Body of pancreas (tissue), 4 donors: Measurements from ENCODE around the gene CAMTA1. TPM values are rescaled to one million over a fixed set of nuclear protein-coding genes. Genes with fewer than 3 reads are reported as not detected.

Experiments used
- ATAC-seq: fragments of 150-250 bp; one replicate; pipeline ENCODE4 v1.9.1; 2016
- DNase-seq, 4 donors: peaks; one replicate each; pipeline ENCODE4 v3.0.0-alpha.2; 2019
- H3K27ac ChIP-seq, 4 donors: fragments of 200-600 bp; sonication (generic); 1 replicate in 3 of 4; 2 replicates in 1 of 4; pipeline versions ENCODE4 v1.5.1 to v1.6.1; 2016 to 2019; ENCODE audit warnings: mild to moderate bottlenecking in 1 of 4, mixed read lengths in 1 of 4, moderate library complexity in 1 of 4
- H3K27me3 ChIP-seq, 2 donors: fragments of 200-600 bp; sonication (generic); one replicate each; pipeline ENCODE4 v1.6.0; 2016; ENCODE audit warnings: mild to moderate bottlenecking in 1 of 2
- H3K36me3 ChIP-seq, 2 donors: fragments of 200-600 bp; sonication (generic); replicated peaks in 1 of 2; 2 replicates each; pipeline ENCODE4 v1.5.1; 2016; ENCODE audit warnings: low read depth in 2 of 2; ENCODE audit not compliant: insufficient read depth in 1 of 2
- H3K4me1 ChIP-seq: fragments of 200-600 bp; sonication (generic); one replicate; pipeline ENCODE4 v1.6.0; 2016
- H3K4me3 ChIP-seq, 2 donors: fragments of 200-600 bp; sonication (generic); 1 replicate in 1 of 2; 2 replicates in 1 of 2; pipeline ENCODE4 v1.5.1; 2016 to 2019
- H3K9me3 ChIP-seq, 3 donors: fragments of 200-600 bp; sonication (generic); 1 replicate in 2 of 3; 2 replicates in 1 of 3; pipeline ENCODE4 v1.5.1; 2016
- POLR2A ChIP-seq, 3 donors: fragments of 450-650 bp; IDR thresholded peaks; one replicate each; pipeline ENCODE4 v1.6.1; 2016; ENCODE audit warnings: antibody characterized with exemption in 3 of 3, mild to moderate bottlenecking in 2 of 3
- WGBS, 2 donors: methylation state at CpG; one replicate each; pipeline ENCODE4 v1.1.5; 2017; 5-methylcytosine and 5-hydroxymethylcytosine counted together
- intact Hi-C: fragments of 100-400 bp; cut with DNase I; formaldehyde crosslinking; loops from one replicate; pipeline ENCODE4 v1.15.1; 2023
- total RNA-seq, 2 donors: library from RNA; depleted of rRNA; stranded (reverse); fragments of >200 nt; gene quantifications; one replicate each; pipeline ENCODE4 v1.1.0, GENCODE V29; 2016
- TF ChIP-seq, protein P1 (sequence below), 7 experiments: fragments of 450-650 bp in 4 of 7; fragments of 200-600 bp in 3 of 7; sonication (generic) in 3 of 7; IDR thresholded peaks; one replicate each; pipeline ENCODE4 v1.5.1; 2016 to 2019; ENCODE audit warnings: antibody characterized with exemption in 7 of 7

CAMTA1 gene
- total RNA-seq, 2 donors from 2014 or later = 36.3 to 59.7 TPM

DNA sequence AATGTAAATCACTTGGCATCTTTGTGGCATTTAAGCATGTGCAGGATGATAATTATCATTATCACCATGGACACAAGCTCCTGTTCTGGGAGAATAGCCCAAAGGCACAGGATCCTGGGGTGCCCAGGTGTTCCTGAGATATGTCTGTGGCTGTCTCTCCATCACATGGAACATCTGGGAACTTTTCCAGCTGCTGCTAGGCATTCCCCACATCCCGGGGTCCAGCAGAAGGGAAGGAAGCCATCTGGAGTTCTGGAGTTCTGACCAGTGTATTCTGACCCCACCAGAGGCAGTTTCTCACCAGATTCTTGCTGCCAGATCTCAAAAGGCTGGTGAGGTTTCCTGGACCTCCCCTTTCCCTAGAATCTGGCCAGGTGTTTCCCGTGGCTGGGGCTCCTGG, 726.1 kb downstream of the CAMTA1 start:
- Histone ChIP-seq H3K36me3 (no peaks in the 10 kb centered on the region), H3K27ac (no peak overlapping the region), H3K27me3 (no peaks in the 10 kb centered on the region), H3K4me3 (no peak overlapping the region), H3K4me1 (peaks cover 7% of the 10 kb centered on the region), H3K9me3 (no peaks in the 10 kb centered on the region)
- no peak for ATAC-seq
- WGBS, 2 donors = 26% methylated on average over 2 of the region's 2 CpGs; no CpG with 5 or more reads in 1 of the 2 donors
- DNase-seq = no peak
- no peak for TF ChIP-seq POLR2A (IDR thresholded peaks at IDR 0.05)
- TF ChIP-seq, protein P1, sequence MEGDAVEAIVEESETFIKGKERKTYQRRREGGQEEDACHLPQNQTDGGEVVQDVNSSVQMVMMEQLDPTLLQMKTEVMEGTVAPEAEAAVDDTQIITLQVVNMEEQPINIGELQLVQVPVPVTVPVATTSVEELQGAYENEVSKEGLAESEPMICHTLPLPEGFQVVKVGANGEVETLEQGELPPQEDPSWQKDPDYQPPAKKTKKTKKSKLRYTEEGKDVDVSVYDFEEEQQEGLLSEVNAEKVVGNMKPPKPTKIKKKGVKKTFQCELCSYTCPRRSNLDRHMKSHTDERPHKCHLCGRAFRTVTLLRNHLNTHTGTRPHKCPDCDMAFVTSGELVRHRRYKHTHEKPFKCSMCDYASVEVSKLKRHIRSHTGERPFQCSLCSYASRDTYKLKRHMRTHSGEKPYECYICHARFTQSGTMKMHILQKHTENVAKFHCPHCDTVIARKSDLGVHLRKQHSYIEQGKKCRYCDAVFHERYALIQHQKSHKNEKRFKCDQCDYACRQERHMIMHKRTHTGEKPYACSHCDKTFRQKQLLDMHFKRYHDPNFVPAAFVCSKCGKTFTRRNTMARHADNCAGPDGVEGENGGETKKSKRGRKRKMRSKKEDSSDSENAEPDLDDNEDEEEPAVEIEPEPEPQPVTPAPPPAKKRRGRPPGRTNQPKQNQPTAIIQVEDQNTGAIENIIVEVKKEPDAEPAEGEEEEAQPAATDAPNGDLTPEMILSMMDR (IDR thresholded peaks at IDR 0.05) = no peak
- intact Hi-C loops = no loop called here

DNA sequence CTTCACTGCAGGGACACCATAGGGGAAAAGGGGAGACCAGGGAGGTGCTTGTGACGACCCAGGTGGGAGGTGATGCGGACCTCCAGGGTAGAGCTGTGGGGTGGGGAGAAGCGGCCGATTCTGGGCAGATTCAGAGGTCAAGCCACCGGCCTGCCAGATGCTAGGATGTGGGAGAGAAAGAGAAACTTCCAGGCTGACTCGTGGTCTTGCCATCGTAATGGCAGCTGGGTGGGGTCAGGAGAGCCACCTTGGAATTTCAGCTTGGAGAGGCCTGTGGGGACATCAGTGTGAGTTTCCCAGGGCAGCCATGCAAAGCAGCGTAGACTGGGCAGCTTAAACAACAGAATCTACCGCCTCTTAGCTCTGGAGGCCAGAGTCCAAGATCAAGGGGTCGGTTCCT, 727.8 kb downstream of the CAMTA1 start:
- H3K4me3 ChIP-seq = no peak overlapping the region
- no peaks in the 10 kb centered on the region for H3K36me3 ChIP-seq
- H3K9me3 ChIP-seq = no peaks in the 10 kb centered on the region
- TF ChIP-seq POLR2A (IDR thresholded peaks at IDR 0.05) = no peak
- TF ChIP-seq, protein P1 (IDR thresholded peaks at IDR 0.05) = no peak
- no peak overlapping the region for H3K27ac ChIP-seq
- no peak for DNase-seq
- H3K27me3 ChIP-seq = no peaks in the 10 kb centered on the region
- H3K4me1 ChIP-seq = peaks cover 7% of the 10 kb centered on the region
- no peak for ATAC-seq
- intact Hi-C loops = no loop called here
- WGBS, 2 donors = 86 to 91% methylated on average over 8 to 10 of the region's 10 CpGs

DNA sequence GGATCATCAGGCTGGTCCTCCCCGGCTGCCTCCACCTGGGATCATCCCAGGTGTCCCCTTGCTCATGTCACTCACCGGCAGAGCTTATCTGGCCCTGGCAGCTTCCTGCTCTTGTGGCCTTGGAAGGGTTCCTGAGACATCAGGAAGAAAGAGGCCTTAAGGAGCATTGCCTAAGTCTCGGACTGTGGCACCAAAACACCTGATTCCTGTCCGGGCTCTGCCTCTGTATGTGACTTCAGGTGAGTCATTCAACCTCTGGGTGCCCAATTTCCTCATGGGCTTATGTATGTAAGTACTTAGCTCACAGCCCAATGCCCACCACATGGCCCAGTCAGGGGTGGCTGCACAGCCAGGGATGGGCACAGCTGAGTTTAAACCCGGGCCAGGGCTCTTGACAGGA, 729.9 kb downstream of the CAMTA1 start:
- peak; percentile 53 for ATAC-seq
- H3K27ac ChIP-seq = no peak overlapping the region
- intact Hi-C loops = no loop called here
- H3K9me3 ChIP-seq = no peaks in the 10 kb centered on the region
- 19 to 24% methylated on average over 4 to 5 of the region's 5 CpGs for WGBS, 2 donors
- no peaks in the 10 kb centered on the region for H3K36me3 ChIP-seq
- H3K27me3 ChIP-seq = no peaks in the 10 kb centered on the region
- H3K4me3 ChIP-seq = no peak overlapping the region
- TF ChIP-seq, protein P1 (IDR thresholded peaks at IDR 0.05) = no peak
- TF ChIP-seq POLR2A (IDR thresholded peaks at IDR 0.05) = no peak
- H3K4me1 ChIP-seq = peaks cover 7% of the 10 kb centered on the region
- DNase-seq = peak in 3 of 4 donors; percentile 37 to 52 (median 40)

GRCh38 chr1:7515904-7516303, 730.6 kb downstream of the CAMTA1 start:
- no peaks in the 10 kb centered on the region for H3K9me3 ChIP-seq
- H3K27ac ChIP-seq = no peak overlapping the region
- WGBS, 2 donors = 70% methylated on average over 7 to 8 of the region's 8 CpGs
- no peak overlapping the region for H3K4me3 ChIP-seq
- H3K36me3 ChIP-seq = no peaks in the 10 kb centered on the region
- ATAC-seq (no peak), DNase-seq (no peak)
- no peak for TF ChIP-seq POLR2A (IDR thresholded peaks at IDR 0.05)
- TF ChIP-seq, protein P1 (IDR thresholded peaks at IDR 0.05) = no peak
- H3K4me1 ChIP-seq = peaks cover 7% of the 10 kb centered on the region
- intact Hi-C loops = no loop called here
- no peaks in the 10 kb centered on the region for H3K27me3 ChIP-seq

- H3K27ac ChIP-seq = no peak overlapping the region
- H3K4me3 ChIP-seq = no peak overlapping the region
- no peak for TF ChIP-seq POLR2A (IDR thresholded peaks at IDR 0.05)
- TF ChIP-seq, protein P1 (IDR thresholded peaks at IDR 0.05) = no peak
- no peak for DNase-seq
- no peaks in the 10 kb centered on the region for H3K36me3 ChIP-seq
- WGBS, 2 donors = 69 to 70% methylated on average over 4 of the region's 4 CpGs
- intact Hi-C loops = no loop called here
- H3K9me3 ChIP-seq = no peaks in the 10 kb centered on the region
- peaks cover 7% of the 10 kb centered on the region for H3K4me1 ChIP-seq
- no peak for ATAC-seq
- no peaks in the 10 kb centered on the region for H3K27me3 ChIP-seq
These were observed 731.1 kb downstream of the CAMTA1 start for GRCh38 chr1:7516341-7516740.
